Skeletal muscle cell (primary cell): Measurements from ENCODE around the gene WRNIP1.
"Not testable (repeated sequence)": the region's sequence is repeated elsewhere in the genome, so short reads cannot be mapped to it uniquely, and the experiment has no call there.

Experiments
- DNase-seq: peaks from one replicate; pipeline ENCODE4 v3.0.0-alpha.2; 2010; ENCODE audit warnings: low read depth
- H3K4me3 ChIP-seq: 2 replicates; pipeline ENCODE4 v1.5.1; 2011; ENCODE audit warnings: low read depth, mild to moderate bottlenecking, control low read depth, low read length, moderate library complexity

The WRNIP1 gene

GRCh38 chr6:2800552-2801316, 35.5 kb downstream of the WRNIP1 start:
- DNase-seq = no peak
- no peak overlapping the region for H3K4me3 ChIP-seq

GRCh38 chr6:2801687-2802086, 36.5 kb downstream of the WRNIP1 start:
- not testable (repeated sequence) for DNase-seq, H3K4me3 ChIP-seq

DNA sequence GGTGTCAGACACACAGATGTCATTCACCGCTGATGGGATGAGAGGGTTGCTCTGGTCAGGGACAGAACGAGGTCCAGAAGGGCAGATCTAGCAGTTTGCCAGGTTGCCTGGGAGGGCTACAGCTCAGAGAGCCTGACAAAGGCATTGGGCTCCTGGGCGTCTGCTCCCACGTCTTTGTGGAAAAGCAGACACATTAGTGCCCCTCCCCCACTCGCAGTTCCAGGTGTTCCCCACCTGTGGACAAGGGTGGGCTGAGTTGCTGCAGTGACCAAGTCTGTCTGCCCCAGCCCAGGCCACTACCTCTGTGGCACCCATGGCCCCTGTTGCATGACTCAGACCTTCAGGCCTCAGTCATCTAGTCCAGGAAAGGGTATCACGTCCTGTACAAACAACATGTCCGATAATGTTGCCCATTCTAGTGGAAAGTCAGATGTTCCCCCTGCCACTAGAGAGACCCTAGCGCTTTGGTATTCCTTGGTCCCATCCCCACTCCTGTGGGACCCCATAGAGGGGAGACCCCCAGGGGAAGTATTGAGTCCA, 37.4 kb downstream of the WRNIP1 start:
- H3K4me3 ChIP-seq = no peak overlapping the region

DNA sequence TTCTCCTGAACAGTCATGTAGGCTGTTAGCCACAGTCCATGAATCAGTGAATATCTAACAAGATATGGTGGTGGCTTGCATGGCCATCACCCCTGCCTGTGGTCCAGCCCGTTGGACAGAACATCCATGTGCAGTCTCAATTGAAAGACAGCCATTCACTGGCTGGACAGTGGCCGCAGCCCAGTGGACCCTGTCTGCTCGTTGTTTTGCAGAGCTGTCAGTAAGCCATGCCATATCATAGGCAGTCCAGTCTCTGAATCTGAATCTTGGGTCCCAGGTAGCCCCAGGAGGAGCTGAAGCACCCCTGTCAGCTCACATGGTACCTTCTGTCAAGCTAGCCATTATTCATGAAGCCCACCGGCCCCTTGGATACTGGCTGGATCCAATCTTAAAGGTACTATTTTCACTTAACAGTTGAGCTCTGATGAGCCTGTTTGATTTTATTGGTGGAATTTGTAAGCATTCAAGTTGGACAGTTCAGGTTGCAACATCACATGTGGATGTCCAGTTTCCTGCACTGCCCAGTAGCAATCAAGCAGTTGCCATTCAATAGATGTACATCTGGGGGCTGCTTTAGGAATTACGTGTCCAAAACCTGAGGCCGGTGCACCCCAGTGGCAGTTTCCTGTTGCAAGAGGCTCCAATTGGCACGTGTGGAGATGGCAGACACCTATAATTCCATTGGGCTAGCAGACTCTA, 38.7 kb downstream of the WRNIP1 start:
- DNase-seq = no peak

More for the DNA sequence above, 37.4 kb downstream of the WRNIP1 start:
- no peak for DNase-seq

DNA sequence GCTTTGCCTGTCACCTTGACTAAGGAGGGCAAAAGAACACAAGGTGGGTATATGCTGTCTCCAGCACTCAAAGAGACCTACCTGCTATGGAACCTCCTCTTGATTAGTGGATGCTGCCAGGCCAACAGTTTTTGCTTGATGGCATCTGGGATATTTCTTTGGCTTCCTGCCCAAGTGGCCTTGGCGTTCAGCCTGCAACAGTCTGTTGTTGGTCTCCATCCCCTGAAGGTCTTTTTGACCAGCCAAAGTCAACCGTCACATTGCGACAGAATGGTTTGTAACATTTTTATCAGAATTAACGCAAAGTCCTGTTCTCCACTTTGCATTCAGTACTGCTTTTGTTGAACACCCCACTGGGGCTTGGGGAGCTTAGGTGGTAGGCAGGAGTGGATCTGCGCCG, 39.3 kb downstream of the WRNIP1 start:
- no peak overlapping the region for H3K4me3 ChIP-seq
- no peak for DNase-seq

More for the DNA sequence above, 38.7 kb downstream of the WRNIP1 start:
- no peak overlapping the region for H3K4me3 ChIP-seq

GRCh38 chr6:2805031-2805430, 39.8 kb downstream of the WRNIP1 start:
- H3K4me3 ChIP-seq = no peak overlapping the region
- no peak for DNase-seq

GRCh38 chr6:2806644-2807043, 41.5 kb downstream of the WRNIP1 start:
- DNase-seq = no peak
- H3K4me3 ChIP-seq = no peak overlapping the region

DNA sequence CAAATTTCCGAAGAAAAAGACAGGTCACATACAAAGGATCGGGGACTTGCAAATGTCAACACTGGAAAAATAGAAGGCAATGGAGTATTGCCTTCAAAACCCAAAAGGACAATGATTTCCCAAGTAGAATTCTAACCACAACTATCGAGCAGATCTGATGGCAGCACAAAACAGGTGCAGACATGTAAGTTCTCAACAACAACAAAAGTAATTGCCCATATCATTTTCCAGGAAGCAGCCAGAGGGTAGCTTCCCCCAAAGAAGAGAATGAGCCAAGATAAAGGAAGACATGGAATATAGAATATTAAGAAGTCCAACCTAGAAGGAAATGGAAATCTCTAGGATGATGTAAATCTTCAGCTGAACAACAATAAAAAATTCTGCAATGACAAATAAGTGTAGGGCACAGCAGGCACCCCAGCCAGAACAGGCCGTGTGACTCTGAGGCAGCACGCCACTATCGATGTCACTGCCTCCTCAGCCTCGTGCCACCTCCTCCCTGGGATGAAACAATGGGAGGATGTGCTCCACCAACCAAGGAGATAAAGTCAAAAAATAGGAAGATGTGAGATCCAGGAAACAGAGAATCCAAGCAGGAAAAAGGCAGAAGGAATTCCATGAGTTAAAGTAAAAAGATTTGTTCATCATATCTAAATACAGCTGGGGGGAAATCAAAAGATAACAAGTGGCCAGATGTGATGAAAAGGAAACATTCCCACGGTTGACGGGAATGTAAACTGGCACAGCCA, 42.3 kb downstream of the WRNIP1 start:
- DNase-seq = no peak
- no peak overlapping the region for H3K4me3 ChIP-seq

- H3K4me3 ChIP-seq = no peak overlapping the region
- DNase-seq = no peak
These were observed 43.8 kb downstream of the WRNIP1 start for GRCh38 chr6:2809015-2809414.

GRCh38 chr6:2810092-2810671, 45.0 kb downstream of the WRNIP1 start:
- DNase-seq = no peak

GRCh38 chr6:2812695-2813094, 47.5 kb downstream of the WRNIP1 start:
- no peak overlapping the region for H3K4me3 ChIP-seq
- no peak for DNase-seq

More at GRCh38 chr6:2810092-2810671, 45.0 kb downstream of the WRNIP1 start:
- no peak overlapping the region for H3K4me3 ChIP-seq

DNA sequence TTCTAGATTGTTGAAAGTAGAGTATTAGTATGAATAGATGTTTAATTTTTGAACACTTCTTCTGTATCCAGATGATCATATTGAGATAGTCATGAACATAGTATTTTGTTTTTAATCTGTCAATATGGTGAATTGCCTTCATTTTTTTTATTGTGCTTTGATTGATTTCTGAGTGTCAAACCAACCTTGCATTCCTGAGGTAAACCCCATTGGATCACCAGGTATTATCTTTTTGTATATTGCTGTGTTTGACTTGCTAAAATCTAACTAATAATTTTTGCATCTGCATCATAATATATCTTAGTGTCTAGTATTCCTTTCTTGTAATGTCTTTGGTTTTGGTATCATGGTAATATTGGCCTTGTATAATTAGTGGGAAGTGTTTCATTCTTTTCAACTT, 51.0 kb downstream of the WRNIP1 start:
- DNase-seq = no peak
- H3K4me3 ChIP-seq = no peak overlapping the region

- H3K4me3 ChIP-seq = no peak overlapping the region
- DNase-seq = no peak
These were observed 52.8 kb downstream of the WRNIP1 start for GRCh38 chr6:2817903-2818443.

DNA sequence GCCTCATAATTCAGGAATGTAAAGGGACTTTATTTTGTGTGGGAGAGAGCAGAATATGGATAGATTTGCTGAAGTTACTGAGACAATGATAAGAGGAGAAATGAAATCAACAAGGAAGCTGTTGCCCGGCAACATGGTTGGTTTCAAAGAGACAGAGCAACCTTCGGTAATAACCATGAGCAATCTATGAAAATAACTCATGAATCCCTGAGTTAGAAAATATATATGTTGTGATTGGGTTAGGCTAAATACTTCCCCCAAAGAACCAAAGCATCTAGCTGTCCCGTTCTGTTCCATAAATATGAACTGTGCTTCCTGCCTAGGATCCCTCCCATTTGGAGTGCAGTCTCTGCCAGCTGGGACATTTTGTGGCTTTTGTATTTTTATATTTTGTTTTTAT, 53.4 kb downstream of the WRNIP1 start:
- H3K4me3 ChIP-seq = no peak overlapping the region
- no peak for DNase-seq

GRCh38 chr6:2819115-2819514, 53.9 kb downstream of the WRNIP1 start:
- H3K4me3 ChIP-seq = no peak overlapping the region
- no peak for DNase-seq

DNA sequence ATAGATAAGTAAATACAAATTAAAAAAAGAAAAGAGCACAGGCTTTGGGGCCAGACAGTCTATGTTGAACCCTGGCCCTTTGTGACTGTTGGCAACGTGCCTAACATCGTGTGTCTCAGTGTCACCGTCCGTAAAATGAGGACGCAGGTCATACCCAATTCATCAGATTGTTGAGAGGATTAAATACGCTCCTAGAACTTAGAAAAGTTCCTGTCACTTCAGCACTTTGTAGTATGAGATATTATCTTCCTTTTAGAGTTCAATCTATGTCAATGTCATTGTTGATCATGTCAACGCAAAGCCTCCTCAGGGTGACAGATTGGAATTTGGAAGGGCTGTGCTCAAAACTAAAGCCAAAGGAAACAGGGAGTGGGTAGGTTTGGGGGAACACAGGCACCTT, 54.8 kb downstream of the WRNIP1 start:
- no peak for DNase-seq
- H3K4me3 ChIP-seq = no peak overlapping the region

DNA sequence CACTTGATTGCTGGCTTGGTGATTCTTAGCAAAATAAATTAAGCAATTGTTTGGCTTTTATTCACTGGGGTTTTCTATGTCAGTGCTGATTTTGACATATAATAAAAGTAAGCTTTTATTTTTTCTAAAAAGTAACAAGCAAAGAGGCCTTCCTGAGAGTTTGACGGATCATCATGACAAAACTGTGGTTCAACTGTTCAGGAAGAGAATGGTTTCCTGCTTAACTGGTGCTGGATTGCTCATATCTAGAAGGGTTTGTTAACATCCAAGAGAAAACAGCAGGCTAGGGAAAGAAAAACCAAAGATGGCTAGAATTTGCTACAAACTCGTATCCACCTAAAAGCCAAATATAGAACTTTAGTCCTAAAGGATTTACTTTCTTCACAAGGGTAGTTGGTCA, 55.2 kb downstream of the WRNIP1 start:
- H3K4me3 ChIP-seq = no peak overlapping the region
- DNase-seq = no peak

DNA sequence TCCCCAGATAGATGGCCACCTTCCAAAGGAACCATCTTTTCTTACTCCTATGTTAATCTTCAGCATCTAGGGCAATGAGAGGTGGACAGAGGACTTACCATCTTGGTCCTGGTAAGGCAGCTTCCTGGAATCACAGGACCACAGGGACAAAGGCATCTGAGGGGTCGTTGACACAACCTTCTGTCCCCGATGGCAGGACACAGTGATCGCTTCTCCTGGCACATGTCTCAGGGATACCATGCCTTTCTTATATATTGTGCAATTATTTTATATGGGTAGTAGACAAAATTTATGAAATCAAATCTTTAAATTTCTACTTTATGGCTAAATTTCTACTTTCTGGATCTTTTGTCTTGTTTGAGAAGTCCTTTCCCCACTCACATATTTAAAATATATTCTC, 56.4 kb downstream of the WRNIP1 start:
- H3K4me3 ChIP-seq = no peak overlapping the region

DNA sequence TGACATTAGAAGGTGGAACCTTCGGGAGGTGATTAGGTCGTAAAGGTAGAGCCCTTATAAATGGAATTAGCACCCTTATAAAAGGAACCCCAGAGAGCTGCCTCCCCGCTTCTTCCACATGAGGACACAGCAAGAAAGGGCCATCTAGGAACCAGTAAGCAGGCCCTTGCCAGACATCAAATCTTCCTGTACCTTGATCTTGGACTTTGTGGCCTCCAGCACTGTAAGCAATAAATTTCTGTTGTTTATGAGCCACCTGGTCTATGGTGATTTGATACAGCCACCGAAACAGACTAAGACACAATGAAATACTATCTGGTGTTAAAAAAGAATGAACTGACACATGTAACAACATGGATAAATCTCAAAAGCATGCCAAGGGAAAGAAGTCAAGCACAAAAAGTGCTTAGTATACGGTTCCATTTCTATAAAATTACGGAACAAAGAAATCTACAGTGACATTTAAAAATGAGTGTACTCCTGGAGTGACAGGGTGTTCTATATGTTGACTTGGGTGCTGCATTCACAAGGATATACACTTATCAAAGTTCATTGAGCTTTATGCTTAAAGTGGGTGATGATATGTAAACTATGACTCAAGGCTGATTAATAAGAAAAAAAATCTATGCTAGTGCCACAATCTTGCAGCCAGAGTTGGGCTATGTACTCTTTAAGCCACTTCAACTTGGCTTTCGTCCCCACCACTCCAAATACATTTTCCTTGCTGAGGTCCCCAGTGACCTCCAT, 58.1 kb downstream of the WRNIP1 start:
- no peak overlapping the region for H3K4me3 ChIP-seq
- no peak for DNase-seq

More for the DNA sequence above, 56.4 kb downstream of the WRNIP1 start:
- no peak for DNase-seq
